ENCODE measurements around the gene WDR38. TPM values are rescaled to one million over a fixed set of nuclear protein-coding genes. Genes with fewer than 3 reads are reported as not detected.

WDR38 gene
- total RNA-seq, 1 donor from 2014 or later: not detected

GRCh38 chr9:124820698-124821623 is 32.3 kb upstream of the WDR38 start:
- no peak for DNase-seq (ENCODE audit: low spot score)
- Mint-ChIP-seq H3K27ac (ENCODE audit: unreplicated experiment) (no peak overlapping the region), H3K36me3 (ENCODE audit: low read depth, unreplicated experiment) (no peaks in the 10 kb centered on the region), H3K4me3 (ENCODE audit: unreplicated experiment) (no peak overlapping the region), H3K27me3 (ENCODE audit: unreplicated experiment) (peaks cover 2% of the 10 kb centered on the region), H3K4me1 (ENCODE audit: unreplicated experiment) (no peaks in the 10 kb centered on the region), H3K9me3 (ENCODE audit: unreplicated experiment) (no peaks in the 10 kb centered on the region)
- no peak for TF ChIP-seq CTCF (IDR thresholded peaks at IDR 0.05; ENCODE audit: unreplicated experiment)

GRCh38 chr9:124828489-124829333 is 24.5 kb upstream of the WDR38 start:
- H3K27me3 Mint-ChIP-seq (ENCODE audit: unreplicated experiment): no peaks in the 10 kb centered on the region
- H3K4me1 Mint-ChIP-seq (ENCODE audit: unreplicated experiment): peaks cover 2% of the 10 kb centered on the region
- no peak for TF ChIP-seq CTCF (IDR thresholded peaks at IDR 0.05; ENCODE audit: unreplicated experiment)
- DNase-seq (ENCODE audit: low spot score): no peak
- H3K27ac Mint-ChIP-seq (ENCODE audit: unreplicated experiment): no peak overlapping the region
- no peak overlapping the region for H3K4me3 Mint-ChIP-seq (ENCODE audit: unreplicated experiment)
- H3K9me3 Mint-ChIP-seq (ENCODE audit: unreplicated experiment): no peaks in the 10 kb centered on the region
- no peaks in the 10 kb centered on the region for H3K36me3 Mint-ChIP-seq (ENCODE audit: low read depth, unreplicated experiment)

- TF ChIP-seq CTCF (IDR thresholded peaks at IDR 0.05; ENCODE audit: unreplicated experiment): no peak
- no peak for DNase-seq (ENCODE audit: low spot score)
- Mint-ChIP-seq H3K27me3 (ENCODE audit: unreplicated experiment) (no peaks in the 10 kb centered on the region), H3K4me1 (ENCODE audit: unreplicated experiment) (peaks cover 2% of the 10 kb centered on the region), H3K4me3 (ENCODE audit: unreplicated experiment) (no peak overlapping the region), H3K9me3 (ENCODE audit: unreplicated experiment) (no peaks in the 10 kb centered on the region), H3K27ac (ENCODE audit: unreplicated experiment) (no peak overlapping the region), H3K36me3 (ENCODE audit: low read depth, unreplicated experiment) (no peaks in the 10 kb centered on the region)
Observed at GRCh38 chr9:124829334-124829669, 24.0 kb upstream of the WDR38 start.

GRCh38 chr9:124830593-124830992 is 22.7 kb upstream of the WDR38 start:
- Mint-ChIP-seq H3K4me1 (ENCODE audit: unreplicated experiment) (peaks cover 2% of the 10 kb centered on the region), H3K36me3 (ENCODE audit: low read depth, unreplicated experiment) (no peaks in the 10 kb centered on the region), H3K27ac (ENCODE audit: unreplicated experiment) (no peak overlapping the region), H3K27me3 (ENCODE audit: unreplicated experiment) (no peaks in the 10 kb centered on the region), H3K4me3 (ENCODE audit: unreplicated experiment) (no peak overlapping the region), H3K9me3 (ENCODE audit: unreplicated experiment) (no peaks in the 10 kb centered on the region)
- no peak for TF ChIP-seq CTCF (IDR thresholded peaks at IDR 0.05; ENCODE audit: unreplicated experiment)
- DNase-seq (ENCODE audit: low spot score): no peak
